A549 (cell line): Measurements from ENCODE around the gene CCDC74A. TPM values are rescaled to one million over a fixed set of nuclear protein-coding genes. Genes with fewer than 3 reads are reported as not detected.
"Not testable (repeated sequence)": the region's sequence is repeated elsewhere in the genome, so short reads cannot be mapped to it uniquely, and the experiment has no call there.

Source experiments
- ATAC-seq, 2 experiments: fragments of 200-7000 bp in 1 of 2; fragments of >200 bp in 1 of 2; cut with Nextera tagmentation in 1 of 2; cut with Tn5 transposase in 1 of 2; 3 replicates each; pipeline versions ENCODE4 v1.8.0 to v1.9.1; 2018 to 2020; ENCODE audit warnings: mild to moderate bottlenecking in 1 of 2, moderate library complexity in 1 of 2
- CTCF ChIA-PET: fragments of 300-600 bp; sonication (Branson Sonifier 250); formaldehyde crosslinking; extraction: SDS; loops from one replicate; lab custom pipeline; 2021; ENCODE audit warnings: antibody characterized with exemption, inconsistent platforms; lab: Yijun Ruan, JAX
- POLR2A ChIA-PET: fragments of 350-600 bp; formaldehyde crosslinking; extraction: SDS; loops from one replicate; lab custom pipeline; 2021; ENCODE audit warnings: antibody characterized with exemption, inconsistent platforms; lab: Yijun Ruan, JAX
- DNase-seq, 2 experiments: peaks; one replicate each; pipeline versions ENCODE4 v3.0.0 to v3.0.0-alpha.2; 2011 to 2016; ENCODE audit warnings: low read depth in 1 of 2, low spot score in 1 of 2
- FAIRE-seq: peaks from 2 replicates; lab custom pipeline; 2011; peaks lifted over from hg19 to GRCh38; lab: Jason Lieb, UNC
- H3K27ac ChIP-seq, 2 experiments: fragments of >200 bp; sonication (Bioruptor Twin); formaldehyde crosslinking; 3 replicates each; pipeline ENCODE4 v1.5.1; 2016 to 2017
- H3K4me1 ChIP-seq: fragments of >200 bp; sonication (Bioruptor Twin); formaldehyde crosslinking; 3 replicates; pipeline ENCODE4 v1.6.1; 2016
- H3K4me2 ChIP-seq: fragments of >200 bp; sonication (Bioruptor Twin); formaldehyde crosslinking; 3 replicates; pipeline ENCODE4 v1.6.1; 2016
- H3K4me3 ChIP-seq: fragments of >200 bp; sonication (Bioruptor Twin); formaldehyde crosslinking; 3 replicates; pipeline ENCODE4 v1.5.1; 2016
- H3K9me3 ChIP-seq: fragments of >200 bp; sonication (Bioruptor Twin); formaldehyde crosslinking; 3 replicates; pipeline ENCODE4 v1.6.1; 2016
- BHLHE40 ChIP-seq: IDR thresholded peaks from 2 replicates; pipeline ENCODE4 v1.6.1; 2012; ENCODE audit warnings: low read depth, low read length, inconsistent platforms
- CEBPB ChIP-seq, 2 experiments: fragments of >200 bp in 1 of 2; sonication (Bioruptor Twin) in 1 of 2; formaldehyde crosslinking in 1 of 2; IDR thresholded peaks; 2 replicates each; pipeline ENCODE4 v1.6.1; 2012 to 2016
- EHMT2 ChIP-seq: fragments of 200-600 bp; sonication (generic); IDR thresholded peaks from 2 replicates; pipeline ENCODE4 v1.6.1; 2016; ENCODE audit warnings: antibody characterized with exemption, low read depth, mild to moderate bottlenecking, moderate library complexity
- EP300 ChIP-seq, 2 experiments: fragments of >200 bp; sonication (Bioruptor Twin); formaldehyde crosslinking; IDR thresholded peaks; 2 replicates in 1 of 2; 3 replicates in 1 of 2; pipeline ENCODE4 v1.6.1; 2016 to 2017
- FOSB ChIP-seq: fragments of 250-450 bp; sonication (Bioruptor Pico); IDR thresholded peaks from 2 replicates; pipeline ENCODE4 v1.5.0; 2020; ENCODE audit warnings: mild to moderate bottlenecking, moderate library complexity
- HEYL ChIP-seq: fragments of 250-450 bp; sonication (Bioruptor Pico); IDR thresholded peaks from 2 replicates; pipeline ENCODE4 v1.8.0; 2021; ENCODE audit warnings: mild to moderate bottlenecking, moderate library complexity
- HOXA7 ChIP-seq: fragments of 250-450 bp; sonication (Bioruptor Pico); IDR thresholded peaks from 2 replicates; pipeline ENCODE4 v1.5.0; 2020; ENCODE audit warnings: mild to moderate bottlenecking, moderate library complexity
- KDM5A ChIP-seq: fragments of 200-600 bp; sonication (generic); IDR thresholded peaks from 2 replicates; pipeline ENCODE4 v1.6.1; 2016; ENCODE audit warnings: antibody characterized with exemption, mild to moderate bottlenecking
- NFE2L2 ChIP-seq: fragments of 150-350 bp; conservative IDR thresholded peaks from 2 replicates; pipeline ENCODE4 v1.6.1; 2014; ENCODE audit warnings: low read length
- NPAS2 ChIP-seq: fragments of 250-450 bp; sonication (Bioruptor Pico); IDR thresholded peaks from 2 replicates; pipeline ENCODE4 v1.8.0; 2022; ENCODE audit warnings: mild to moderate bottlenecking, moderate library complexity, borderline replicate concordance
- RAD21 ChIP-seq, 2 experiments: fragments of >200 bp in 1 of 2; sonication (Bioruptor Twin) in 1 of 2; formaldehyde crosslinking in 1 of 2; IDR thresholded peaks in 1 of 2; conservative IDR thresholded peaks in 1 of 2; 2 replicates in 1 of 2; 3 replicates in 1 of 2; pipeline ENCODE4 v1.6.1; 2012 to 2018; ENCODE audit warnings: inconsistent platforms in 1 of 2
- RARB ChIP-seq: fragments of 250-450 bp; sonication (Bioruptor Pico); IDR thresholded peaks from 2 replicates; pipeline ENCODE4 v1.8.0; 2021; ENCODE audit warnings: mild to moderate bottlenecking, moderate library complexity
- TP53 ChIP-seq: fragments of 250-450 bp; sonication (Bioruptor Pico); IDR thresholded peaks from 2 replicates; pipeline ENCODE4 v1.5.0; 2021; ENCODE audit warnings: mild to moderate bottlenecking, moderate library complexity
- WGBS: methylation state at CpG from one replicate; pipeline ENCODE4 v1.1.6; 2017; ENCODE audit errors: missing lambda C conversion rate; 5-methylcytosine and 5-hydroxymethylcytosine counted together
- polyA plus RNA-seq, 4 experiments: library from polyadenylated mRNA; depleted of rRNA in 3 of 4; stranded (reverse); fragments of >200 nt; fragmentation: RNase III in 1 of 4; extraction: RNeasy Plus Mini Kit Qiagen cat#74134 plus additional on column Dnase treatment in 1 of 4; gene quantifications; 2 replicates in 3 of 4; 3 replicates in 1 of 4; pipeline ENCODE4 v1.2.3, GENCODE V29; 2011 to 2017
- TF ChIP-seq, protein P1 (sequence below): fragments of >200 bp; sonication (Bioruptor Twin); formaldehyde crosslinking; IDR thresholded peaks from 3 replicates; pipeline ENCODE4 v1.6.1; 2016
- TF ChIP-seq, protein P2 (sequence below): IDR thresholded peaks from 2 replicates; pipeline ENCODE4 v1.6.1; 2012
- TF ChIP-seq, protein P3 (sequence below): IDR thresholded peaks from 2 replicates; pipeline ENCODE4 v1.6.1; 2012; ENCODE audit warnings: low read depth, borderline replicate concordance
- TF ChIP-seq, protein P4 (sequence below): fragments of 250-450 bp; sonication (Bioruptor Pico); IDR thresholded peaks from 2 replicates; pipeline ENCODE4 v1.5.0; 2020; ENCODE audit warnings: low read depth, mild to moderate bottlenecking, moderate library complexity
- TF ChIP-seq, protein P5 (sequence below): fragments of 150-350 bp; IDR thresholded peaks from 2 replicates; pipeline ENCODE4 v1.6.1; 2014; ENCODE audit warnings: low read depth, mild to moderate bottlenecking, low read length

Gene CCDC74A
- polyA plus RNA-seq, 2 of the 4 experiments (the other 2 are of a cell fraction), result 9.9 to 11.7 TPM

DNA sequence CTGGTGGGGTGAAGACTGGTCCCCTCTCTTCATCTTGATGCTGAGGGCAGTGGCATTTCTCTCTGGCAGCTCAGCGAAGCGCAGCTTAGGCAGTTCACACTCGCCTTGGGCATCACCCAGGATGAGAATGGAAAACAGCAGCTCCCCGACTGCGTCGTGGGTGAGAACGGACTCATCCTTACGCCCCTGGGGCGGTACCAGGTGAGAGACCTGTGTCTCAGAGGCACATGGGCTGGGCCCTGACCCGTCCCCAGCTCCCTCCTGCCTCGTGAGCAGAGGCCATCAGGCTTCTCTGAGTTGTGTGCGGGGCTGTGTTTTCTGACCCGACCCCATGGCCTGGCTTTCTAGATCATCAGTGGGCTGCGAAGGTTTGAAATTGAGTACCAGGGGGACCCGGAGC is 8.2 kb upstream of the CCDC74A start (continued):
- TF ChIP-seq, protein P1, sequence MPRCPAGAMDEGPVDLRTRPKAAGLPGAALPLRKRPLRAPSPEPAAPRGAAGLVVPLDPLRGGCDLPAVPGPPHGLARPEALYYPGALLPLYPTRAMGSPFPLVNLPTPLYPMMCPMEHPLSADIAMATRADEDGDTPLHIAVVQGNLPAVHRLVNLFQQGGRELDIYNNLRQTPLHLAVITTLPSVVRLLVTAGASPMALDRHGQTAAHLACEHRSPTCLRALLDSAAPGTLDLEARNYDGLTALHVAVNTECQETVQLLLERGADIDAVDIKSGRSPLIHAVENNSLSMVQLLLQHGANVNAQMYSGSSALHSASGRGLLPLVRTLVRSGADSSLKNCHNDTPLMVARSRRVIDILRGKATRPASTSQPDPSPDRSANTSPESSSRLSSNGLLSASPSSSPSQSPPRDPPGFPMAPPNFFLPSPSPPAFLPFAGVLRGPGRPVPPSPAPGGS, result no peak
- TF ChIP-seq HOXA7 (CRISPR knock-in tag) (no peak), CEBPB (IDR thresholded peaks at IDR 0.05) (no peak)

DNA sequence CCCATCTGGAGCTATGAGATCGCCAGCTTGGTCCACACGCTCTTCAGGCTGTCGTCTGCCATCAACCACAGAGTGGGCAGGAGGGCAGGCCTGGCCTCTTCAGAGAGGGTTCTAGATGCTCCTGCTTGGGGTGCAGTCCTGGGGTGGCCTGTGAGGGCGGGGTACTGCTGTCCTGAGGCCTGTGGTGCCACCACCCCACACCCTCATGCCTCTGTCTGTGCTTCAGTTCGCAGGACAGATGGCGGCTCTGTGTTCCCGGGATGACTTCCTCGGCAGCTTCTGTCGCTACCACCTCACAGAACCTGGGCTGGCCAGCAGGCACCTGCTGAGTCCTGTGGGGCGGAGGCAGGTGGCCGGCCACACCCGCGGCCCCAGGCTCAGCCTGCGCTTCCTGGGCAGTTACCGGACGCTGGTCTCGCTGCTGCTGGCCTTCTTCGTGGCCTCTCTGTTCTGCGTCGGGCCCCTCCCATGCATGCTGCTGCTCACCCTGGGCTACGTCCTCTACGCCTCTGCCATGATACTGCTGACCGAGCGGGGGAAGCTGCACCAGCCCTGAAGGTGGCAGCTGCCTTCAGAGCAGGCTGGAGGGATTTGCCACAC is 7.7 kb upstream of the CCDC74A start:
- H3K4me3 ChIP-seq, FAIRE-seq, DNase-seq, POLR2A ChIA-PET, ATAC-seq, H3K9me3 ChIP-seq, H3K27ac ChIP-seq, H3K4me1 ChIP-seq, H3K4me2 ChIP-seq: not testable (repeated sequence)
- CTCF ChIA-PET, result interaction anchor here (0.6 kb wide), 1 partner anchor 512 kb away, joined by 3 read pairs; no protein-coding TSS in a partner anchor
- 87% methylated on average over 16 of the region's 24 CpGs for WGBS

DNA sequence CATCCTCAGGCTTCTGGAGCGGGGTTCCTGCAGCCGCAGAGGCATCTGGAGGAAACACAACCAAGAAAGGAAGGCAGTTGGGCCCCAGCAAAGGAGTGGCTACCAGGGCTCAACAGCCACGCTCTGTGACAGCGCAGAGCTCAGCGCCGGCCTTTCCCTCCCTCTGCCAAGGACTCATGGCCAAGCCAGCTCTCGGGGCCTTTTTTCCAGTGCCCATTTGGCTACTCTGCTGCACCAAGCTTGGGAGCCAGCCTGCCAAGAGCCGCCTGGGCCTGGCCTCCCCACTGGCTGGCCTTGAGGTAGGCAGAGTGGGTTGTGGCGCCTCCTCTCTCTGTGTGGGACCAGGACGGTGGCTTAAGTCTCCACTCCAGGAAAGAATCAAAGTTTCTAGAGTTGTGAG is 7.2 kb upstream of the CCDC74A start:
- POLR2A ChIA-PET, result no interaction called here
- FAIRE-seq (no peak), ATAC-seq (no peak), DNase-seq (no peak)
- CTCF ChIA-PET, result interaction anchor here (0.6 kb wide), 1 partner anchor 513 kb away, joined by 3 read pairs; no protein-coding TSS in a partner anchor
- Histone ChIP-seq H3K4me1 (no peaks in the 10 kb centered on the region), H3K4me2 (no peak overlapping the region), H3K27ac (no peak overlapping the region), H3K4me3 (no peak overlapping the region), H3K9me3 (no peaks in the 10 kb centered on the region)
- 96% methylated on average over 7 of the region's 10 CpGs for WGBS
- TF ChIP-seq EHMT2, result no peak
- TF ChIP-seq RAD21 (conservative IDR thresholded peaks at IDR 0.05 in 1 of 2, IDR thresholded peaks at IDR 0.05 in 1 of 2), result no peak
- no peak for TF ChIP-seq FOSB (CRISPR knock-in tag)
- no peak for TF ChIP-seq TP53 (CRISPR knock-in tag)
- no peak for TF ChIP-seq BHLHE40
- no peak for TF ChIP-seq CEBPB (IDR thresholded peaks at IDR 0.05)
- TF ChIP-seq, protein P2, sequence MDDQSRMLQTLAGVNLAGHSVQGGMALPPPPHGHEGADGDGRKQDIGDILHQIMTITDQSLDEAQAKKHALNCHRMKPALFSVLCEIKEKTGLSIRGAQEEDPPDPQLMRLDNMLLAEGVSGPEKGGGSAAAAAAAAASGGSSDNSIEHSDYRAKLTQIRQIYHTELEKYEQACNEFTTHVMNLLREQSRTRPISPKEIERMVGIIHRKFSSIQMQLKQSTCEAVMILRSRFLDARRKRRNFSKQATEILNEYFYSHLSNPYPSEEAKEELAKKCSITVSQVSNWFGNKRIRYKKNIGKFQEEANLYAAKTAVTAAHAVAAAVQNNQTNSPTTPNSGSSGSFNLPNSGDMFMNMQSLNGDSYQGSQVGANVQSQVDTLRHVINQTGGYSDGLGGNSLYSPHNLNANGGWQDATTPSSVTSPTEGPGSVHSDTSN, result no peak
- TF ChIP-seq HEYL, result no peak
- no peak for TF ChIP-seq EP300 (IDR thresholded peaks at IDR 0.05)
- TF ChIP-seq, protein P3, sequence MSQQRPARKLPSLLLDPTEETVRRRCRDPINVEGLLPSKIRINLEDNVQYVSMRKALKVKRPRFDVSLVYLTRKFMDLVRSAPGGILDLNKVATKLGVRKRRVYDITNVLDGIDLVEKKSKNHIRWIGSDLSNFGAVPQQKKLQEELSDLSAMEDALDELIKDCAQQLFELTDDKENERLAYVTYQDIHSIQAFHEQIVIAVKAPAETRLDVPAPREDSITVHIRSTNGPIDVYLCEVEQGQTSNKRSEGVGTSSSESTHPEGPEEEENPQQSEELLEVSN, result no peak
- TF ChIP-seq NPAS2, result no peak
- TF ChIP-seq, protein P4, sequence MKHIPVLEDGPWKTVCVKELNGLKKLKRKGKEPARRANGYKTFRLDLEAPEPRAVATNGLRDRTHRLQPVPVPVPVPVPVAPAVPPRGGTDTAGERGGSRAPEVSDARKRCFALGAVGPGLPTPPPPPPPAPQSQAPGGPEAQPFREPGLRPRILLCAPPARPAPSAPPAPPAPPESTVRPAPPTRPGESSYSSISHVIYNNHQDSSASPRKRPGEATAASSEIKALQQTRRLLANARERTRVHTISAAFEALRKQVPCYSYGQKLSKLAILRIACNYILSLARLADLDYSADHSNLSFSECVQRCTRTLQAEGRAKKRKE (CRISPR knock-in tag), result no peak
- TF ChIP-seq, protein P5, sequence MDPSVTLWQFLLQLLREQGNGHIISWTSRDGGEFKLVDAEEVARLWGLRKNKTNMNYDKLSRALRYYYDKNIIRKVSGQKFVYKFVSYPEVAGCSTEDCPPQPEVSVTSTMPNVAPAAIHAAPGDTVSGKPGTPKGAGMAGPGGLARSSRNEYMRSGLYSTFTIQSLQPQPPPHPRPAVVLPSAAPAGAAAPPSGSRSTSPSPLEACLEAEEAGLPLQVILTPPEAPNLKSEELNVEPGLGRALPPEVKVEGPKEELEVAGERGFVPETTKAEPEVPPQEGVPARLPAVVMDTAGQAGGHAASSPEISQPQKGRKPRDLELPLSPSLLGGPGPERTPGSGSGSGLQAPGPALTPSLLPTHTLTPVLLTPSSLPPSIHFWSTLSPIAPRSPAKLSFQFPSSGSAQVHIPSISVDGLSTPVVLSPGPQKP, result no peak
- no peak for TF ChIP-seq RARB
- no peak for TF ChIP-seq KDM5A
- no peak for TF ChIP-seq NFE2L2
